Esophagus squamous epithelium (tissue), 4 donors: ENCODE results near the gene DOCK10.

Source experiments
- CTCF ChIP-seq, 6 experiments: fragments of 450-650 bp in 4 of 6; fragments of 200-600 bp in 2 of 6; sonication (generic) in 2 of 6; IDR thresholded peaks; one replicate each; pipeline ENCODE4 v1.5.1; 2016 to 2019; ENCODE audit warnings: antibody characterized with exemption in 6 of 6, mild to moderate bottlenecking in 4 of 6, moderate library complexity in 4 of 6
- POLR2A ChIP-seq, 4 donors: fragments of 450-650 bp; IDR thresholded peaks; one replicate each; pipeline ENCODE4 v1.6.1; 2017; ENCODE audit warnings: antibody characterized with exemption in 4 of 4, mild to moderate bottlenecking in 4 of 4, moderate library complexity in 3 of 4

- TF ChIP-seq CTCF (IDR thresholded peaks at IDR 0.05), result no peak
- no peak for TF ChIP-seq POLR2A (IDR thresholded peaks at IDR 0.05)
These were observed 228.7 kb downstream of the DOCK10 start for GRCh38 chr2:224813578-224813977.
